ENCODE data around the gene ZNF236.

The ZNF236 gene

DNA sequence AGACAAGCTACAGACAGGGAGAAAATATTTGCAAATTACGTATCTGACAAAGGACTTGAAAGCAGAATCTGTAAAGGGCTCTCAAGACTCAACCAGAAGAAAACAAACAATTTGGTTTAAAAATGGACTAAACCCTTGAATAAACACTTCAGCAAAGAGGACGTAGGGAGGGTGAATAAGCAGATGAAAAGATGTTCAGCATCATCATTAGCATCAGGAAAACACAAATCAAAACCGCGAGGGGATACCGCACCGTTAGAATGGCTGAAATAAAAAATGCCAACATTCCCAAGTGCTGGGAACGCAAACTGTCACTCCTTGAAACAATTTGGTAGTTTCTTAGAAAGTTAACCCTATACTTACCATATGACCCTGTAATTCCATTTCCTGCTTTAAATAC lies 173.5 kb downstream of the ZNF236 start:
- TF ChIP-seq FOXM1 (IDR thresholded peaks at IDR 0.05; ENCODE audit: borderline replicate concordance, low read depth) (no peak), ZBTB7A (IDR thresholded peaks at IDR 0.05; ENCODE audit: low read depth) (no peak), NFIC (IDR thresholded peaks at IDR 0.05) (no peak), CEBPB (IDR thresholded peaks at IDR 0.05) (no peak), RAD21 (IDR thresholded peaks at IDR 0.05; ENCODE audit: low read depth) (no peak), TCF12 (IDR thresholded peaks at IDR 0.05; ENCODE audit: low read depth) (no peak), EP300 (IDR thresholded peaks at IDR 0.05; ENCODE audit: borderline replicate concordance) (no peak)
- TF ChIP-seq, protein P1, sequence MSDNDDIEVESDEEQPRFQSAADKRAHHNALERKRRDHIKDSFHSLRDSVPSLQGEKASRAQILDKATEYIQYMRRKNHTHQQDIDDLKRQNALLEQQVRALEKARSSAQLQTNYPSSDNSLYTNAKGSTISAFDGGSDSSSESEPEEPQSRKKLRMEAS (IDR thresholded peaks at IDR 0.05) = no peak
- TF ChIP-seq, protein P2, sequence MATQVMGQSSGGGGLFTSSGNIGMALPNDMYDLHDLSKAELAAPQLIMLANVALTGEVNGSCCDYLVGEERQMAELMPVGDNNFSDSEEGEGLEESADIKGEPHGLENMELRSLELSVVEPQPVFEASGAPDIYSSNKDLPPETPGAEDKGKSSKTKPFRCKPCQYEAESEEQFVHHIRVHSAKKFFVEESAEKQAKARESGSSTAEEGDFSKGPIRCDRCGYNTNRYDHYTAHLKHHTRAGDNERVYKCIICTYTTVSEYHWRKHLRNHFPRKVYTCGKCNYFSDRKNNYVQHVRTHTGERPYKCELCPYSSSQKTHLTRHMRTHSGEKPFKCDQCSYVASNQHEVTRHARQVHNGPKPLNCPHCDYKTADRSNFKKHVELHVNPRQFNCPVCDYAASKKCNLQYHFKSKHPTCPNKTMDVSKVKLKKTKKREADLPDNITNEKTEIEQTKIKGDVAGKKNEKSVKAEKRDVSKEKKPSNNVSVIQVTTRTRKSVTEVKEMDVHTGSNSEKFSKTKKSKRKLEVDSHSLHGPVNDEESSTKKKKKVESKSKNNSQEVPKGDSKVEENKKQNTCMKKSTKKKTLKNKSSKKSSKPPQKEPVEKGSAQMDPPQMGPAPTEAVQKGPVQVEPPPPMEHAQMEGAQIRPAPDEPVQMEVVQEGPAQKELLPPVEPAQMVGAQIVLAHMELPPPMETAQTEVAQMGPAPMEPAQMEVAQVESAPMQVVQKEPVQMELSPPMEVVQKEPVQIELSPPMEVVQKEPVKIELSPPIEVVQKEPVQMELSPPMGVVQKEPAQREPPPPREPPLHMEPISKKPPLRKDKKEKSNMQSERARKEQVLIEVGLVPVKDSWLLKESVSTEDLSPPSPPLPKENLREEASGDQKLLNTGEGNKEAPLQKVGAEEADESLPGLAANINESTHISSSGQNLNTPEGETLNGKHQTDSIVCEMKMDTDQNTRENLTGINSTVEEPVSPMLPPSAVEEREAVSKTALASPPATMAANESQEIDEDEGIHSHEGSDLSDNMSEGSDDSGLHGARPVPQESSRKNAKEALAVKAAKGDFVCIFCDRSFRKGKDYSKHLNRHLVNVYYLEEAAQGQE (IDR thresholded peaks at IDR 0.05; ENCODE audit: low read depth) = no peak
- TF ChIP-seq, protein P3, sequence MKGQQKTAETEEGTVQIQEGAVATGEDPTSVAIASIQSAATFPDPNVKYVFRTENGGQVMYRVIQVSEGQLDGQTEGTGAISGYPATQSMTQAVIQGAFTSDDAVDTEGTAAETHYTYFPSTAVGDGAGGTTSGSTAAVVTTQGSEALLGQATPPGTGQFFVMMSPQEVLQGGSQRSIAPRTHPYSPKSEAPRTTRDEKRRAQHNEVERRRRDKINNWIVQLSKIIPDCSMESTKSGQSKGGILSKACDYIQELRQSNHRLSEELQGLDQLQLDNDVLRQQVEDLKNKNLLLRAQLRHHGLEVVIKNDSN (IDR thresholded peaks at IDR 0.05) = no peak

DNA sequence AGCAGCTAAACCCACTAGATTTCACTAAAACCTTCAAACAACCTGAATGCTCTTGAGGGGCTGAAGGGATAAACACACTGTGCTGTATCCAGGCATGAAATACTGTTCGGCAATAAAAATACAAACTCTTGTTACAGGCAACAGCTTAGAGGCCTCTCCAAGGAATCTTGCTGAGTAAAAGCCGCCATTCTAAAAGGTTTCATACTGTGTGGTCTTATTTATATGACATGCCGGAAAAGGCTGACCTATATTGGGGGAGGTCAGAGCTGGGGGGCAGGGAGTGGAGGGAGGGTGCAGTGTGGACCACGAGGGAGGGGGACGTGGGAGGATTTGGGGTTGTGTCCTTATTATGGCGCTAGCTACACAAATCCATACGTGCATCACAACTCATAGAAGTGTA lies 174.1 kb downstream of the ZNF236 start:
- TF ChIP-seq, protein P1 (IDR thresholded peaks at IDR 0.05) = no peak
- TF ChIP-seq, protein P2 (IDR thresholded peaks at IDR 0.05; ENCODE audit: low read depth) = no peak
- TF ChIP-seq EP300 (IDR thresholded peaks at IDR 0.05; ENCODE audit: borderline replicate concordance) = no peak
- no peak for TF ChIP-seq YY1 (IDR thresholded peaks at IDR 0.05; ENCODE audit: low read depth)
- no peak for TF ChIP-seq RAD21 (IDR thresholded peaks at IDR 0.05; ENCODE audit: low read depth)
- TF ChIP-seq CREB1 (IDR thresholded peaks at IDR 0.05; ENCODE audit: low read depth) = no peak
- TF ChIP-seq NFIC (IDR thresholded peaks at IDR 0.05) = no peak
- no peak for TF ChIP-seq FOXM1 (IDR thresholded peaks at IDR 0.05; ENCODE audit: borderline replicate concordance, low read depth)
- TF ChIP-seq TEAD4 (IDR thresholded peaks at IDR 0.05) = no peak
- TF ChIP-seq TCF12 (IDR thresholded peaks at IDR 0.05; ENCODE audit: low read depth) = no peak
- TF ChIP-seq ZBTB7A (IDR thresholded peaks at IDR 0.05; ENCODE audit: low read depth) = no peak
- TF ChIP-seq TAF1 (IDR thresholded peaks at IDR 0.05; ENCODE audit: low read depth) = no peak
- TF ChIP-seq EGR1 (IDR thresholded peaks at IDR 0.05) = no peak
- TF ChIP-seq, protein P3 (IDR thresholded peaks at IDR 0.05) = no peak
- TF ChIP-seq CEBPB (IDR thresholded peaks at IDR 0.05) = no peak

DNA sequence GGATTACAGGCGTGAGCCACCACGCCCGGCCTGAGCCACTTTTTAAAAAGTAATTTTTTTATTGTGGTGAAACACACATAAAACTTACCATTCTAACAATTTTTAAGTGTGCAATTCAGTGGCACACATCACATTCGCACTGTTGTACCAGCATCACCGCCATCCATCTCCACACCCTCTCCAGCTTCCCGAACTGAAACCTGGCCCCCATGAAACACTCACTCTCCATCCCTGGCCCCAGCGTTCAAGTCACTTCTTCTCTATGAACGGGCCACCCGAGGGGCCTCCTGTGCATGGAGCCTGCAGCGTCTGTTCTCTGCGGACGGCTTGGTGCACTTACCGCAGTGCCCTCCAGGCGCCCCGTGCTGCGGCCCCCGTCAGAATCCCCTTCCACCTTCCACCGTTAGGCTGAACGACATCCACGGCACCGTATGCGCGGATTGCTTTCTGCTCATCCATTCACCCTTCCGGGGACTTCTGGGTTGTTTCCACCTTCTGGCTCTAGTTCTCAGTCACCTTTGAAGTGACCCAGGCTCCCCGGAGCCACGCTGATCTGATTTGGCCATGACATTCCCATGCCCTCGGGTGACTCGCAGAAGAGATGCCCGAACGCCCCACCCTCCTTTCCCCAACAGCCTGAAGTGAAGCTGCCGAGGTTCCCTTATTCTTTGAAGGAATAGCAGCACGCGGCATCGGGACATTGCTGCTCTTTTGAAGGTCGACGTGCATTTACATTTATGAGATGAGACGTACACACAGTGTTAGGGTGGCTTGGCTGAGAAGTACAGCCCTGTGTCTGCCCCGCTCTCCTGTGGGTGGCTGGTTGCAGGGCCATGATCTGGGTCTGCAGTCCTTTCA lies 175.8 kb downstream of the ZNF236 start:
- TF ChIP-seq TEAD4 (IDR thresholded peaks at IDR 0.05) = no peak
- TF ChIP-seq, protein P3 (IDR thresholded peaks at IDR 0.05) = no peak
- TF ChIP-seq CREB1 (IDR thresholded peaks at IDR 0.05; ENCODE audit: low read depth) = no peak
- TF ChIP-seq FOXM1 (IDR thresholded peaks at IDR 0.05; ENCODE audit: borderline replicate concordance, low read depth) = no peak
- no peak for TF ChIP-seq EP300 (IDR thresholded peaks at IDR 0.05; ENCODE audit: borderline replicate concordance)
- no peak for TF ChIP-seq YY1 (IDR thresholded peaks at IDR 0.05; ENCODE audit: low read depth)
- TF ChIP-seq, protein P1 (IDR thresholded peaks at IDR 0.05) = no peak
- TF ChIP-seq TCF12 (IDR thresholded peaks at IDR 0.05; ENCODE audit: low read depth) = no peak
- TF ChIP-seq, protein P2 (IDR thresholded peaks at IDR 0.05; ENCODE audit: low read depth) = no peak

Measured in Ishikawa (cell line).